ENCODE measurements around the gene SYNJ2. TPM values are rescaled to one million over a fixed set of nuclear protein-coding genes. Genes with fewer than 3 reads are reported as not detected.

The SYNJ2 gene
- total and polyA plus RNA-seq, 4 experiments from 2014 or later: 14.5 to 17.4 (median 15.9) TPM

Other genes starting within 250 kb of the SYNJ2 start
- gene SNX9, start 158.6 kb upstream of the SYNJ2 start, total RNA-seq: 10 to 100 TPM; 21.5 to 21.9 TPM
- 10 to 100 TPM; 12.9 to 19.4 TPM for gene SNX9, start 158.6 kb upstream of the SYNJ2 start, polyA plus RNA-seq
- 1 to 10 TPM; 4.9 to 5.5 TPM for gene SERAC1, start 186.4 kb downstream of the SYNJ2 start, total RNA-seq
- 1 to 10 TPM; 1.7 to 3.1 TPM for gene SERAC1, start 186.4 kb downstream of the SYNJ2 start, polyA plus RNA-seq
- 10 to 100 TPM; 11.3 to 12.2 TPM for gene GTF2H5, start 186.5 kb downstream of the SYNJ2 start, total RNA-seq
- 10 to 100 TPM; 25.2 to 25.7 TPM for gene GTF2H5, start 186.5 kb downstream of the SYNJ2 start, polyA plus RNA-seq